ENCODE data around the gene SWT1. TPM values are rescaled to one million over a fixed set of nuclear protein-coding genes. Genes with fewer than 3 reads are reported as not detected.

The SWT1 gene
- total and polyA plus RNA-seq, 2 of the 4 experiments (the other 2 are of a cell fraction): 0.82 to 2.7 TPM

DNA sequence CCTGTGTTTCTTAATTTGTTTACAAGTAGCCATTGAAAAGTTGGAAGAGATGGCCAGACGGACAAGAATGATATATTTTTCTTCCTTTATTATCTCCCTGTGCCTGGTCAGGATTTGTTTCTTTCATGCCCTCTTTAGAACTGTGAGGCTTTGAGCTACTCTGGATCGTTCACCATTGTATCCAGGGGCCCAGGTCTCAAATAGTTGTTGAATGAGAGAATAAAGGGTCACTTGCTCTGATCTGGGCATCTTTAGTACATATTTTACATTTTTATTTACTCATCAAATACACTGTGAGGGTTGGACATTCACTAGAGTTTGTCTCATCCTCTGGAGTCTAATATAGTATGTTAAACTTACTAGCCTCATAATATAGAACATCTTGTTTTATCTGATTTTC lies 111.4 kb downstream of the SWT1 start:
- Histone ChIP-seq H2BK120ac (ENCODE audit: low read depth, low read length) (no peak overlapping the region), H3K4me2 (ENCODE audit: low read depth, low read length) (no peak overlapping the region), H4K8ac (ENCODE audit: low read depth in 2 of 2, low read length in 2 of 2) (no peak overlapping the region), H2BK20ac (ENCODE audit: low read depth, low read length) (no peak overlapping the region), H3K4ac (ENCODE audit: low read depth, low read length) (no peak overlapping the region), H4K5ac (ENCODE audit: low read depth, low read length) (no peak overlapping the region), H3K9me1 (ENCODE audit: insufficient read depth, low read length) (no peaks in the 10 kb centered on the region), H2AK5ac (ENCODE audit: low read depth, low read length) (no peak overlapping the region), H2BK15ac (ENCODE audit: low read depth, low read length) (no peak overlapping the region), H3K56ac (ENCODE audit: extremely low read depth, insufficient read depth, low read length) (no peak overlapping the region), H3K23ac (ENCODE audit: low read depth, low read length) (no peak overlapping the region), H3K4me1 (ENCODE audit: control insufficient read depth, insufficient read depth, low read length) (peaks cover 2% of the 10 kb centered on the region; the same call in 1 of the 2 replicates), H3K27ac (ENCODE audit: insufficient read depth, low read length) (no peak overlapping the region), H3K4me3 (ENCODE audit: insufficient read depth, low read depth, low read length) (no peak overlapping the region), H3K9me3 (ENCODE audit: control insufficient read depth, insufficient read depth, low read length) (no peaks in the 10 kb centered on the region), H2AK9ac (replicated peaks; ENCODE audit: low read depth, low read length, poor library complexity) (no peak overlapping the region), H2BK5ac (ENCODE audit: low read depth, low read length, poor library complexity, severe bottlenecking) (no peak overlapping the region), H3K14ac (replicated peaks; ENCODE audit: low read depth, low read length) (no peak overlapping the region), H4K20me1 (ENCODE audit: insufficient read depth, low read length) (no peaks in the 10 kb centered on the region), H3K27me3 (ENCODE audit: control insufficient read depth, insufficient read depth, low read length) (no peaks in the 10 kb centered on the region), H2AFZ (replicated peaks; ENCODE audit: low read length, poor library complexity) (no peak overlapping the region), H3K9ac (ENCODE audit: low read depth, low read length) (no peak overlapping the region), H4K91ac (ENCODE audit: insufficient read depth, low read depth, low read length) (no peak overlapping the region), H3K79me1 (ENCODE audit: low read depth in 1 of 2, low read length in 2 of 2) (no peaks in the 10 kb centered on the region), H3K36me3 (ENCODE audit: control insufficient read depth, insufficient read depth, low read length) (no peaks in the 10 kb centered on the region), H3K18ac (ENCODE audit: low read depth, low read length) (no peak overlapping the region)
- intact Hi-C loops (cut with micrococcal nuclease): no loop called here
- dilution Hi-C loops (cut with HindIII; ENCODE audit: low sequenced_read_pairs, unreplicated experiment): no loop called here
- TF ChIP-seq BHLHE40 (IDR thresholded peaks at IDR 0.05; ENCODE audit: low read depth, low read length) (no peak), CHD1 (IDR thresholded peaks at IDR 0.05; ENCODE audit: low read depth, low read length) (no peak), RFX5 (IDR thresholded peaks at IDR 0.05; ENCODE audit: low read depth, low read length) (no peak), RAD21 (IDR thresholded peaks at IDR 0.05; ENCODE audit: low read length) (no peak), CEBPB (IDR thresholded peaks at IDR 0.05; ENCODE audit: low read depth, low read length) (no peak), NFE2L2 (IDR thresholded peaks at IDR 0.05; ENCODE audit: low read depth, low read length) (no peak), FOS (IDR thresholded peaks at IDR 0.05; ENCODE audit: low read depth, low read length) (no peak), CTCF (conservative IDR thresholded peaks at IDR 0.05; ENCODE audit: low read depth, low read length) (no peak)
- TF ChIP-seq, protein P1, sequence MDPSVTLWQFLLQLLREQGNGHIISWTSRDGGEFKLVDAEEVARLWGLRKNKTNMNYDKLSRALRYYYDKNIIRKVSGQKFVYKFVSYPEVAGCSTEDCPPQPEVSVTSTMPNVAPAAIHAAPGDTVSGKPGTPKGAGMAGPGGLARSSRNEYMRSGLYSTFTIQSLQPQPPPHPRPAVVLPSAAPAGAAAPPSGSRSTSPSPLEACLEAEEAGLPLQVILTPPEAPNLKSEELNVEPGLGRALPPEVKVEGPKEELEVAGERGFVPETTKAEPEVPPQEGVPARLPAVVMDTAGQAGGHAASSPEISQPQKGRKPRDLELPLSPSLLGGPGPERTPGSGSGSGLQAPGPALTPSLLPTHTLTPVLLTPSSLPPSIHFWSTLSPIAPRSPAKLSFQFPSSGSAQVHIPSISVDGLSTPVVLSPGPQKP (IDR thresholded peaks at IDR 0.05; ENCODE audit: borderline replicate concordance, low read depth, low read length): no peak
- BruUV-seq (replicated peaks): no TSS peak
- ChIA-PET CTCF (no interaction called here), POLR2A (ENCODE audit: unreplicated experiment) (no interaction called here)
- ATAC-seq (ENCODE audit: low read depth) (peak; percentile 54), DNase-seq (no peak)
- in situ Hi-C loops (cut with MboI; ENCODE audit: low sequenced_read_pairs): no loop called here
- WGBS, 2 experiments (ENCODE audit: extremely low coverage in 2 of 2, insufficient read length in 1 of 2): no CpG with 5 or more reads among the region's 2 CpGs

All from IMR-90 (cell line).